SK-N-SH treated with all-trans-retinoic acid at 6 μM for 48 hours (cell line): ENCODE data around the gene ICAM5.

ENCODE experiments used
- ATAC-seq: fragments of 200-7000 bp; cut with Tn5 transposase; 3 replicates; pipeline ENCODE4 v1.9.1; 2020; ENCODE audit warnings: mild to moderate bottlenecking, moderate library complexity
- ARNTL ChIP-seq: fragments of 450-650 bp; formaldehyde crosslinking; IDR thresholded peaks from 2 replicates; pipeline ENCODE4 v1.5.0; 2020; ENCODE audit warnings: low read depth, mild to moderate bottlenecking, moderate library complexity, borderline replicate concordance
- BACH2 ChIP-seq: fragments of 250-450 bp; sonication (Bioruptor Pico); IDR thresholded peaks from 2 replicates; pipeline ENCODE4 v1.9.0; 2021; ENCODE audit warnings: mild to moderate bottlenecking, borderline replicate concordance
- CREB5 ChIP-seq: fragments of 250-450 bp; sonication (Bioruptor Pico); IDR thresholded peaks from 2 replicates; pipeline ENCODE4 v1.5.1; 2020; ENCODE audit warnings: low read depth, mild to moderate bottlenecking, moderate library complexity
- CSDC2 ChIP-seq: fragments of 250-450 bp; sonication (Bioruptor Pico); IDR thresholded peaks from 2 replicates; pipeline ENCODE4 v1.5.0; 2020; ENCODE audit warnings: mild to moderate bottlenecking, moderate library complexity
- GLIS3 ChIP-seq: fragments of 250-450 bp; sonication (Bioruptor Pico); IDR thresholded peaks from 2 replicates; pipeline ENCODE4 v1.5.0; 2020; ENCODE audit warnings: mild to moderate bottlenecking, moderate library complexity
- ISL1 ChIP-seq: fragments of 250-450 bp; sonication (Bioruptor Pico); IDR thresholded peaks from 2 replicates; pipeline ENCODE4 v2.1.2; 2022; ENCODE audit warnings: mild to moderate bottlenecking, moderate library complexity
- PATZ1 ChIP-seq: fragments of 250-450 bp; sonication (Bioruptor Pico); IDR thresholded peaks from 2 replicates; pipeline ENCODE4 v1.8.0; 2020; ENCODE audit warnings: mild to moderate bottlenecking, moderate library complexity, borderline replicate concordance
- PPARA ChIP-seq: fragments of 250-450 bp; sonication (Bioruptor Pico); IDR thresholded peaks from 2 replicates; pipeline ENCODE4 v1.5.0; 2020; ENCODE audit warnings: mild to moderate bottlenecking, borderline replicate concordance
- RARB ChIP-seq: fragments of 250-450 bp; sonication (Bioruptor Pico); IDR thresholded peaks from 2 replicates; pipeline ENCODE4 v1.8.0; 2021; ENCODE audit warnings: mild to moderate bottlenecking, moderate library complexity
- SNAI2 ChIP-seq: fragments of 250-450 bp; sonication (Bioruptor Pico); IDR thresholded peaks from 2 replicates; pipeline ENCODE4 v1.5.0; 2020; ENCODE audit warnings: mild to moderate bottlenecking, moderate library complexity
- TCF4 ChIP-seq: fragments of 250-450 bp; sonication (Bioruptor Pico); IDR thresholded peaks from 2 replicates; pipeline ENCODE4 v1.8.0; 2021; ENCODE audit warnings: mild to moderate bottlenecking, moderate library complexity, borderline replicate concordance
- TOX ChIP-seq: fragments of 250-450 bp; sonication (Bioruptor Pico); IDR thresholded peaks from 2 replicates; pipeline ENCODE4 v1.8.0; 2021; ENCODE audit warnings: mild to moderate bottlenecking, moderate library complexity, borderline replicate concordance
- ZC3H10 ChIP-seq: fragments of 250-450 bp; sonication (Bioruptor Pico); IDR thresholded peaks from 2 replicates; pipeline ENCODE4 v1.5.1; 2021; ENCODE audit warnings: mild to moderate bottlenecking, moderate library complexity
- ZFP30 ChIP-seq: fragments of 450-650 bp; formaldehyde crosslinking; IDR thresholded peaks from 2 replicates; pipeline ENCODE4 v1.5.0; 2022; ENCODE audit warnings: mild to moderate bottlenecking, moderate library complexity
- ZNF70 ChIP-seq: fragments of 450-650 bp; formaldehyde crosslinking; IDR thresholded peaks from 2 replicates; pipeline ENCODE4 v1.5.0; 2020; ENCODE audit warnings: mild to moderate bottlenecking, moderate library complexity
- ZNF8 ChIP-seq: fragments of 450-650 bp; formaldehyde crosslinking; IDR thresholded peaks from 2 replicates; pipeline ENCODE4 v1.5.0; 2020; ENCODE audit warnings: mild to moderate bottlenecking, moderate library complexity
- TF ChIP-seq, protein P1 (sequence below): fragments of 250-450 bp; sonication (Bioruptor Pico); IDR thresholded peaks from 2 replicates; pipeline ENCODE4 v1.8.0; 2021; ENCODE audit warnings: low read depth, mild to moderate bottlenecking, moderate library complexity, borderline replicate concordance
- TF ChIP-seq, protein P2 (sequence below): fragments of 250-450 bp; sonication (Bioruptor Pico); IDR thresholded peaks from 2 replicates; pipeline ENCODE4 v1.5.0; 2020; ENCODE audit warnings: mild to moderate bottlenecking, moderate library complexity
- TF ChIP-seq, protein P3 (sequence below): fragments of 250-450 bp; sonication (Bioruptor Pico); IDR thresholded peaks from 2 replicates; pipeline ENCODE4 v1.5.1; 2021; ENCODE audit warnings: mild to moderate bottlenecking, moderate library complexity

Gene ICAM5

GRCh38 chr19:10316229-10317044, 26.7 kb downstream of the ICAM5 start:
- peak; percentile 31 for ATAC-seq
- TF ChIP-seq CSDC2, result no peak
- TF ChIP-seq ZNF70, result no peak
- no peak for TF ChIP-seq ZFP30 (CRISPR knock-in tag)
- TF ChIP-seq ZNF8 (CRISPR knock-in tag), result no peak
- TF ChIP-seq, protein P1, sequence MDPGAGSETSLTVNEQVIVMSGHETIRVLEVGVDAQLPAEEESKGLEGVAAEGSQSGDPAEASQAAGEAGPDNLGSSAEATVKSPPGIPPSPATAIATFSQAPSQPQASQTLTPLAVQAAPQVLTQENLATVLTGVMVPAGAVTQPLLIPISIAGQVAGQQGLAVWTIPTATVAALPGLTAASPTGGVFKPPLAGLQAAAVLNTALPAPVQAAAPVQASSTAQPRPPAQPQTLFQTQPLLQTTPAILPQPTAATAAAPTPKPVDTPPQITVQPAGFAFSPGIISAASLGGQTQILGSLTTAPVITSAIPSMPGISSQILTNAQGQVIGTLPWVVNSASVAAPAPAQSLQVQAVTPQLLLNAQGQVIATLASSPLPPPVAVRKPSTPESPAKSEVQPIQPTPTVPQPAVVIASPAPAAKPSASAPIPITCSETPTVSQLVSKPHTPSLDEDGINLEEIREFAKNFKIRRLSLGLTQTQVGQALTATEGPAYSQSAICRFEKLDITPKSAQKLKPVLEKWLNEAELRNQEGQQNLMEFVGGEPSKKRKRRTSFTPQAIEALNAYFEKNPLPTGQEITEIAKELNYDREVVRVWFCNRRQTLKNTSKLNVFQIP (CRISPR knock-in tag), result no peak
- no peak for TF ChIP-seq PATZ1 (CRISPR knock-in tag)
- no peak for TF ChIP-seq SNAI2 (CRISPR knock-in tag)
- no peak for TF ChIP-seq TCF4 (CRISPR knock-in tag)
- TF ChIP-seq GLIS3, result no peak
- TF ChIP-seq RARB, result no peak
- TF ChIP-seq ARNTL (CRISPR knock-in tag), result no peak

DNA sequence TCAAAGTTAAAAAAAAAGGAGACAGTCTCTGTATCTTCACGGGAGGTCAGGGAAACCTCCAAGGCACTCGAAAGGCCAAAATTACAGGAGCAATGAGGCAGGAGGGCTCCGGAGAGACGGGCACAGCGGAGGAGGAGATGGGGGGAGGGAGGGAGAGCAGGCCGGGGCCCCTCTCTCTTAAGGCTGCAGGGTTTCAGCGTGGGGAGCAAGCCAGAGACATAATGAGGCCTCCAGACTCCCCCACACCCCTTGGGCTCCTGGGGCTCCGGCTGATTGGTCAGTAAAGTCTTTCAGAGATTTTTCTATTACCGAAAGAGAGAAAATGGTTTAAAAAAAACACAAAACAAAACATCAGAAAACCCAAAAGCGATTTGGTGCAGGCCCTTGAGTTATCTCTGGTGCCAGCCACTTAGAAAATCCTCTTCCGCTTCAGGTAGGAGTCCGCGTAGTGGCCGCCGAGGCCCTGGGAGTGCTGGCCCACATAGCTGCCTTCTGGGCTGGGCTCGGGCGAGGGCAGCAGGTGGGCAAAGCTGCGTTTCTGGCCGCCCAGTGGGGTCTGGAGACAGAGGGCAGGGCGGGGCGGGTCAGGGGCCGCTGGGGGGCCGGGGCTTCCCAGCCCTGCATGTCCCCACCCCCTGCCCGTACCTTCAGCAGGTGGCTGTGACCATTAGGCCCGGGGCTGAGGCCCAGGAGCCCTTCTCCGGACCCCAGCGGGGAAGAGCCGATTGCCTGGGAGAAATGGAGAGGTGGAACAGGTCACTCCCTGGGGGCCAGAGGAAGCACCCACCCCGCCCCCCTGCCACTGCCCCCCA, 27.5 kb downstream of the ICAM5 start:
- no peak for ATAC-seq

More for the DNA sequence above, 27.5 kb downstream of the ICAM5 start:
- no peak for TF ChIP-seq TOX (CRISPR knock-in tag)
- TF ChIP-seq CREB5, result no peak
- TF ChIP-seq ZNF70, result no peak
- TF ChIP-seq BACH2, result no peak
- no peak for TF ChIP-seq PATZ1 (CRISPR knock-in tag)
- TF ChIP-seq RARB, result no peak
- TF ChIP-seq, protein P2, sequence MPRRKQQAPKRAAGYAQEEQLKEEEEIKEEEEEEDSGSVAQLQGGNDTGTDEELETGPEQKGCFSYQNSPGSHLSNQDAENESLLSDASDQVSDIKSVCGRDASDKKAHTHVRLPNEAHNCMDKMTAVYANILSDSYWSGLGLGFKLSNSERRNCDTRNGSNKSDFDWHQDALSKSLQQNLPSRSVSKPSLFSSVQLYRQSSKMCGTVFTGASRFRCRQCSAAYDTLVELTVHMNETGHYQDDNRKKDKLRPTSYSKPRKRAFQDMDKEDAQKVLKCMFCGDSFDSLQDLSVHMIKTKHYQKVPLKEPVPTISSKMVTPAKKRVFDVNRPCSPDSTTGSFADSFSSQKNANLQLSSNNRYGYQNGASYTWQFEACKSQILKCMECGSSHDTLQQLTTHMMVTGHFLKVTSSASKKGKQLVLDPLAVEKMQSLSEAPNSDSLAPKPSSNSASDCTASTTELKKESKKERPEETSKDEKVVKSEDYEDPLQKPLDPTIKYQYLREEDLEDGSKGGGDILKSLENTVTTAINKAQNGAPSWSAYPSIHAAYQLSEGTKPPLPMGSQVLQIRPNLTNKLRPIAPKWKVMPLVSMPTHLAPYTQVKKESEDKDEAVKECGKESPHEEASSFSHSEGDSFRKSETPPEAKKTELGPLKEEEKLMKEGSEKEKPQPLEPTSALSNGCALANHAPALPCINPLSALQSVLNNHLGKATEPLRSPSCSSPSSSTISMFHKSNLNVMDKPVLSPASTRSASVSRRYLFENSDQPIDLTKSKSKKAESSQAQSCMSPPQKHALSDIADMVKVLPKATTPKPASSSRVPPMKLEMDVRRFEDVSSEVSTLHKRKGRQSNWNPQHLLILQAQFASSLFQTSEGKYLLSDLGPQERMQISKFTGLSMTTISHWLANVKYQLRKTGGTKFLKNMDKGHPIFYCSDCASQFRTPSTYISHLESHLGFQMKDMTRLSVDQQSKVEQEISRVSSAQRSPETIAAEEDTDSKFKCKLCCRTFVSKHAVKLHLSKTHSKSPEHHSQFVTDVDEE, result no peak
- TF ChIP-seq ISL1 (CRISPR knock-in tag), result no peak
- no peak for TF ChIP-seq GLIS3
- no peak for TF ChIP-seq ZC3H10 (CRISPR knock-in tag)
- TF ChIP-seq, protein P3, sequence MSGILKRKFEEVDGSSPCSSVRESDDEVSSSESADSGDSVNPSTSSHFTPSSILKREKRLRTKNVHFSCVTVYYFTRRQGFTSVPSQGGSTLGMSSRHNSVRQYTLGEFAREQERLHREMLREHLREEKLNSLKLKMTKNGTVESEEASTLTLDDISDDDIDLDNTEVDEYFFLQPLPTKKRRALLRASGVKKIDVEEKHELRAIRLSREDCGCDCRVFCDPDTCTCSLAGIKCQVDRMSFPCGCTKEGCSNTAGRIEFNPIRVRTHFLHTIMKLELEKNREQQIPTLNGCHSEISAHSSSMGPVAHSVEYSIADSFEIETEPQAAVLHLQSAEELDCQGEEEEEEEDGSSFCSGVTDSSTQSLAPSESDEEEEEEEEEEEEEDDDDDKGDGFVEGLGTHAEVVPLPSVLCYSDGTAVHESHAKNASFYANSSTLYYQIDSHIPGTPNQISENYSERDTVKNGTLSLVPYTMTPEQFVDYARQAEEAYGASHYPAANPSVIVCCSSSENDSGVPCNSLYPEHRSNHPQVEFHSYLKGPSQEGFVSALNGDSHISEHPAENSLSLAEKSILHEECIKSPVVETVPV (CRISPR knock-in tag), result no peak
- TF ChIP-seq TCF4 (CRISPR knock-in tag), result no peak
- no peak for TF ChIP-seq PPARA (CRISPR knock-in tag)
- TF ChIP-seq SNAI2 (CRISPR knock-in tag), result no peak
